HepG2 (cell line): Measurements from ENCODE around the gene PPP6R2. TPM values are rescaled to one million over a fixed set of nuclear protein-coding genes. Genes with fewer than 3 reads are reported as not detected.
A peak's percentile ranks its signal among the peaks of the same experiment; 100 is the strongest.

ENCODE experiments used
- AGO1 ChIP-seq: fragments of 200-400 bp; formaldehyde crosslinking; IDR thresholded peaks from 2 replicates; pipeline ENCODE4 v1.6.1; 2017; ENCODE audit warnings: mild to moderate bottlenecking, low read depth, low read length, moderate library complexity; ENCODE audit not compliant: poor library complexity, severe bottlenecking
- ATRX ChIP-seq: sonication (generic); formaldehyde crosslinking; IDR thresholded peaks from 2 replicates; pipeline ENCODE4 v1.4.0; 2020; ENCODE audit warnings: missing genetic modification reagents, borderline replicate concordance
- CHD4 ChIP-seq: fragments of 200-600 bp; sonication (generic); IDR thresholded peaks from 2 replicates; pipeline ENCODE4 v1.7.0; 2017; ENCODE audit warnings: mild to moderate bottlenecking, low read length, borderline replicate concordance
- MAFK ChIP-seq, 2 experiments: IDR thresholded peaks in 1 of 2; conservative IDR thresholded peaks in 1 of 2; 2 replicates each; pipeline ENCODE4 v1.6.1; 2011; ENCODE audit warnings: improper control_type of control experiment in 2 of 2, low read length in 2 of 2
- RNF2 ChIP-seq: fragments of 450-650 bp; conservative IDR thresholded peaks from 2 replicates; pipeline ENCODE4 v1.6.1; 2016; ENCODE audit warnings: low read depth
- SALL1 ChIP-seq: sonication (generic); formaldehyde crosslinking; IDR thresholded peaks from 2 replicates; pipeline ENCODE4 v1.8.0; 2022; ENCODE audit warnings: mild to moderate bottlenecking, missing genetic modification reagents
- SMAD1 ChIP-seq: sonication (generic); formaldehyde crosslinking; IDR thresholded peaks from 2 replicates; pipeline ENCODE4 v1.4.0; 2020; ENCODE audit warnings: missing genetic modification reagents, low read depth, mild to moderate bottlenecking, borderline replicate concordance
- SOX13 ChIP-seq, 3 experiments: fragments of 450-650 bp in 1 of 3; sonication (generic) in 1 of 3; formaldehyde crosslinking in 1 of 3; IDR thresholded peaks in 2 of 3; conservative IDR thresholded peaks in 1 of 3; 2 replicates each; pipeline versions ENCODE4 v1.5.0 to v1.6.1; 2016 to 2020; ENCODE audit warnings: antibody characterized with exemption in 1 of 3, mild to moderate bottlenecking in 1 of 3, missing compliant biosample characterization in 1 of 3, missing genetic modification reagents in 1 of 3, moderate library complexity in 1 of 3
- SRSF1 ChIP-seq: fragments of 200-400 bp; formaldehyde crosslinking; optimal IDR thresholded peaks from 2 replicates; pipeline ENCODE3; 2017; ENCODE audit warnings: mild to moderate bottlenecking, low read depth, low read length, moderate library complexity
- ZFP36 ChIP-seq: fragments of 150-350 bp; IDR thresholded peaks from 2 replicates; pipeline ENCODE4 v1.6.1; 2018; ENCODE audit warnings: borderline replicate concordance, low read length, low read depth; ENCODE audit not compliant: partially characterized antibody
- ZNF143 ChIP-seq: sonication (generic); formaldehyde crosslinking; IDR thresholded peaks from 2 replicates; pipeline ENCODE4 v1.4.0; 2020; ENCODE audit warnings: missing genetic modification reagents
- ZNF549 ChIP-seq: sonication (generic); formaldehyde crosslinking; IDR thresholded peaks from 2 replicates; pipeline ENCODE4 v1.5.0; 2020; ENCODE audit warnings: missing genetic modification reagents
- ZNF570 ChIP-seq: sonication (generic); formaldehyde crosslinking; IDR thresholded peaks from 2 replicates; pipeline ENCODE4 v1.4.0; 2020; ENCODE audit warnings: mild to moderate bottlenecking, missing genetic modification reagents, borderline replicate concordance
- polyA plus RNA-seq, 8 experiments: library from polyadenylated mRNA; depleted of rRNA in 3 of 8; stranded (reverse) in 7 of 8; unstranded in 1 of 8; fragments of >200 nt; fragmentation: Illumina TruSeq in 4 of 8; extraction: Trizol in 4 of 8; gene quantifications; 2 replicates each; pipeline versions ENCODE4 v1.2.1 to v1.2.3, GENCODE V29; 2011 to 2016; ENCODE audit warnings: low read depth in 4 of 8, missing spikeins in 1 of 8, mixed read lengths in 1 of 8; ENCODE audit not compliant: insufficient read depth in 1 of 8
- total RNA-seq, 5 experiments: library from RNA; depleted of rRNA; stranded (reverse); fragments of >200 nt; fragmentation: Illumina TruSeq; extraction: Trizol; gene quantifications; 2 replicates each; pipeline ENCODE4 v1.2.3, GENCODE V29; 2016; ENCODE audit warnings: low read depth in 1 of 5
- TF ChIP-seq, protein P1 (sequence below): sonication (generic); formaldehyde crosslinking; IDR thresholded peaks from one replicate; pipeline ENCODE4 v1.5.1; 2020; ENCODE audit warnings: mild to moderate bottlenecking, missing genetic modification reagents; ENCODE audit errors: not compliant biosample characterization
- TF ChIP-seq, protein P2 (sequence below): IDR thresholded peaks from 2 replicates; pipeline ENCODE4 v1.6.1; 2016; ENCODE audit warnings: mild to moderate bottlenecking, missing biosample characterization, missing genetic modification reagents
- TF ChIP-seq, protein P3 (sequence below): sonication (generic); formaldehyde crosslinking; IDR thresholded peaks from 2 replicates; pipeline ENCODE4 v1.8.0; 2022; ENCODE audit warnings: mild to moderate bottlenecking, missing genetic modification reagents; ENCODE audit not compliant: insufficient replicate concordance

The PPP6R2 gene
- total and polyA plus RNA-seq, 2 of the 13 experiments (the other 11 are each of a cell fraction or from before 2014, with no cell fraction given): 55.0 to 102 TPM

DNA sequence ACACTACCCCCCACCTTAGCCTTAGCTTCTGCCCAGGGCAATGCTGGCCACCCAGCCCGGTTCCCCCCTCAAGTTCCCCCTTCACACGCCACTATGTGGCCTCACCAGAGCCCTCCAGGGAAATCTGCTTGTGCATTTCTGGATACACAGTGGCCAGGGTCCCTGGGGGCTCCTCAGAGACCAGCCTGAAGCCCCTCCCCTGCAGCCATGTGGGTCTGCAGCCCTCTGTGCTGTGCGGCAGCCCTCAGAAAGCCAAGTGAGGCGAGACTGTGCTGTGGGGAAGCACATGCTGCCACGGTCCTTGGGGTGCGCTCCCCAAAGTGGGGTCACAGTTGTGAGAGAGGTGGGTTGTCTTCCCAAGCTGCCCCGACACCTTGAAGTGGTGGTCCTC is 33.5 kb upstream of the PPP6R2 start (continued):
- TF ChIP-seq, protein P1, sequence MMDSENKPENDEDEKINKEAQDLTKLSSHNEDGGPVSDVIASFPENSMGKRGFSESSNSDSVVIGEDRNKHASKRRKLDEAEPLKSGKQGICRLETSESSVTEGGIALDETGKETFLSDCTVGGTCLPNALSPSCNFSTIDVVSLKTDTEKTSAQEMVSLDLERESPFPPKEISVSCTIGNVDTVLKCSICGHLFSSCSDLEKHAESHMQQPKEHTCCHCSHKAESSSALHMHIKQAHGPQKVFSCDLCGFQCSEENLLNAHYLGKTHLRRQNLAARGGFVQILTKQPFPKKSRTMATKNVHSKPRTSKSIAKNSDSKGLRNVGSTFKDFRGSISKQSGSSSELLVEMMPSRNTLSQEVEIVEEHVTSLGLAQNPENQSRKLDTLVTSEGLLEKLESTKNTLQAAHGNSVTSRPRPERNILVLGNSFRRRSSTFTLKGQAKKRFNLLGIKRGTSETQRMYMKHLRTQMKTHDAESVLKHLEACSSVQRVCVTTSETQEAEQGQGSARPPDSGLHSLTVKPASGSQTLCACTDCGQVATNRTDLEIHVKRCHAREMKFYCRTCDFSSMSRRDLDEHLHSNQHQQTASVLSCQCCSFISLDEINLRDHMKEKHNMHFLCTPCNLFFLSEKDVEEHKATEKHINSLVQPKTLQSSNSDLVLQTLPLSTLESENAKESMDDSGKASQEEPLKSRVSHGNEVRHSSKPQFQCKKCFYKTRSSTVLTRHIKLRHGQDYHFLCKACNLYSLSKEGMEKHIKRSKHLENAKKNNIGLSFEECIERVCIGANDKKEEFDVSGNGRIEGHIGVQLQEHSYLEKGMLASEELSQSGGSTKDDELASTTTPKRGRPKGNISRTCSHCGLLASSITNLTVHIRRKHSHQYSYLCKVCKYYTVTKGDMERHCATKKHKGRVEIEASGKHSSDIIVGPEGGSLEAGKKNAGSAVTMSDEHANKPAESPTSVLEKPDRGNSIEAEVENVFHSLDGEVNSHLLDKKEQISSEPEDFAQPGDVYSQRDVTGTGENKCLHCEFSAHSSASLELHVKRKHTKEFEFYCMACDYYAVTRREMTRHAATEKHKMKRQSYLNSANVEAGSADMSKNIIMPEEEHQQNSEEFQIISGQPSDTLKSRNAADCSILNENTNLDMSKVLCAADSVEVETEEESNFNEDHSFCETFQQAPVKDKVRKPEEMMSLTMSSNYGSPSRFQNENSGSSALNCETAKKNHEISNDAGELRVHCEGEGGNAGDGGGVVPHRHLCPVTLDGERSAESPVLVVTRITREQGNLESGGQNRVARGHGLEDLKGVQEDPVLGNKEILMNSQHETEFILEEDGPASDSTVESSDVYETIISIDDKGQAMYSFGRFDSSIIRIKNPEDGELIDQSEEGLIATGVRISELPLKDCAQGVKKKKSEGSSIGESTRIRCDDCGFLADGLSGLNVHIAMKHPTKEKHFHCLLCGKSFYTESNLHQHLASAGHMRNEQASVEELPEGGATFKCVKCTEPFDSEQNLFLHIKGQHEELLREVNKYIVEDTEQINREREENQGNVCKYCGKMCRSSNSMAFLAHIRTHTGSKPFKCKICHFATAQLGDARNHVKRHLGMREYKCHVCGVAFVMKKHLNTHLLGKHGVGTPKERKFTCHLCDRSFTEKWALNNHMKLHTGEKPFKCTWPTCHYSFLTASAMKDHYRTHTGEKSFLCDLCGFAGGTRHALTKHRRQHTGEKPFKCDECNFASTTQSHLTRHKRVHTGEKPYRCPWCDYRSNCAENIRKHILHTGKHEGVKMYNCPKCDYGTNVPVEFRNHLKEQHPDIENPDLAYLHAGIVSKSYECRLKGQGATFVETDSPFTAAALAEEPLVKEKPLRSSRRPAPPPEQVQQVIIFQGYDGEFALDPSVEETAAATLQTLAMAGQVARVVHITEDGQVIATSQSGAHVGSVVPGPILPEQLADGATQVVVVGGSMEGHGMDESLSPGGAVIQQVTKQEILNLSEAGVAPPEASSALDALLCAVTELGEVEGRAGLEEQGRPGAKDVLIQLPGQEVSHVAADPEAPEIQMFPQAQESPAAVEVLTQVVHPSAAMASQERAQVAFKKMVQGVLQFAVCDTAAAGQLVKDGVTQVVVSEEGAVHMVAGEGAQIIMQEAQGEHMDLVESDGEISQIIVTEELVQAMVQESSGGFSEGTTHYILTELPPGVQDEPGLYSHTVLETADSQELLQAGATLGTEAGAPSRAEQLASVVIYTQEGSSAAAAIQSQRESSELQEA (CRISPR knock-in tag): no peak
- TF ChIP-seq SRSF1 (peak; percentile 29), ZNF549 (no peak), ZNF570 (CRISPR knock-in tag) (no peak), SALL1 (no peak), ZNF143 (CRISPR knock-in tag) (no peak), CHD4 (no peak), SOX13 (IDR thresholded peaks at IDR 0.05) (no peak), SOX13 (CRISPR knock-in tag; conservative IDR thresholded peaks at IDR 0.05 in 1 of 2, IDR thresholded peaks at IDR 0.05 in 1 of 2) (no peak), SMAD1 (CRISPR knock-in tag) (no peak), ATRX (CRISPR knock-in tag) (no peak), RNF2 (no peak), ZFP36 (no peak), AGO1 (peak; percentile 30), MAFK (conservative IDR thresholded peaks at IDR 0.05 in 1 of 2, IDR thresholded peaks at IDR 0.05 in 1 of 2; ENCODE audit: low read length in 2 of 2) (no peak)
- TF ChIP-seq, protein P2, sequence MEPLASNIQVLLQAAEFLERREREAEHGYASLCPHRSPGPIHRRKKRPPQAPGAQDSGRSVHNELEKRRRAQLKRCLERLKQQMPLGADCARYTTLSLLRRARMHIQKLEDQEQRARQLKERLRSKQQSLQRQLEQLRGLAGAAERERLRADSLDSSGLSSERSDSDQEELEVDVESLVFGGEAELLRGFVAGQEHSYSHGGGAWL (CRISPR knock-in tag): 0 out of 2 replicates have a peak, but pooled peaks have one; percentile 11
- TF ChIP-seq, protein P3, sequence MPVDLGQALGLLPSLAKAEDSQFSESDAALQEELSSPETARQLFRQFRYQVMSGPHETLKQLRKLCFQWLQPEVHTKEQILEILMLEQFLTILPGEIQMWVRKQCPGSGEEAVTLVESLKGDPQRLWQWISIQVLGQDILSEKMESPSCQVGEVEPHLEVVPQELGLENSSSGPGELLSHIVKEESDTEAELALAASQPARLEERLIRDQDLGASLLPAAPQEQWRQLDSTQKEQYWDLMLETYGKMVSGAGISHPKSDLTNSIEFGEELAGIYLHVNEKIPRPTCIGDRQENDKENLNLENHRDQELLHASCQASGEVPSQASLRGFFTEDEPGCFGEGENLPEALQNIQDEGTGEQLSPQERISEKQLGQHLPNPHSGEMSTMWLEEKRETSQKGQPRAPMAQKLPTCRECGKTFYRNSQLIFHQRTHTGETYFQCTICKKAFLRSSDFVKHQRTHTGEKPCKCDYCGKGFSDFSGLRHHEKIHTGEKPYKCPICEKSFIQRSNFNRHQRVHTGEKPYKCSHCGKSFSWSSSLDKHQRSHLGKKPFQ (CRISPR knock-in tag): no peak
